Activated naive CD4-positive, alpha-beta T cell treated with anti-CD3 and anti-CD28 coated beads, Interleukin-2, amount 10 ng/mL, durations not matched to agents 7 days and 5 days (primary cell): ENCODE measurements around the gene NEO1.

Source experiments
- CTCF ChIA-PET: fragments of 350-600 bp; sonication (Branson Sonifier 250); formaldehyde crosslinking; loops from one replicate; lab custom pipeline; 2021; ENCODE audit warnings: antibody characterized with exemption; lab: Charles Lee
- DNase-seq: peaks from one replicate; pipeline ENCODE4 v3.0.0-alpha.2; 2020
- H3K27ac Mint-ChIP-seq: one replicate; pipeline ENCODE4 v1.8.0; 2021; ENCODE audit warnings: mild to moderate bottlenecking, moderate library complexity, mixed read lengths
- H3K27me3 Mint-ChIP-seq: one replicate; pipeline ENCODE4 v1.8.0; 2021; ENCODE audit warnings: mild to moderate bottlenecking, mixed read lengths
- H3K36me3 Mint-ChIP-seq: one replicate; pipeline ENCODE4 v1.8.0; 2021; ENCODE audit warnings: mixed read lengths
- H3K4me1 Mint-ChIP-seq: one replicate; pipeline ENCODE4 v1.8.0; 2021; ENCODE audit warnings: mixed read lengths
- H3K4me3 Mint-ChIP-seq: one replicate; pipeline ENCODE4 v1.8.0; 2021; ENCODE audit warnings: mild to moderate bottlenecking, moderate library complexity, mixed read lengths
- H3K9me3 Mint-ChIP-seq: one replicate; pipeline ENCODE4 v1.8.0; 2021; ENCODE audit warnings: mixed read lengths

Gene NEO1

GRCh38 chr15:73019601-73020146 lies 32.6 kb upstream of the NEO1 start:
- H3K36me3 Mint-ChIP-seq: no peaks in the 10 kb centered on the region
- no peaks in the 10 kb centered on the region for H3K4me1 Mint-ChIP-seq
- no peaks in the 10 kb centered on the region for H3K9me3 Mint-ChIP-seq
- no peak overlapping the region for H3K4me3 Mint-ChIP-seq
- peaks cover 43% of the 10 kb centered on the region for H3K27me3 Mint-ChIP-seq
- CTCF ChIA-PET: no interaction called here
- H3K27ac Mint-ChIP-seq: no peak overlapping the region
- DNase-seq: no peak

- H3K4me1 Mint-ChIP-seq: no peaks in the 10 kb centered on the region
- H3K36me3 Mint-ChIP-seq: no peaks in the 10 kb centered on the region
- CTCF ChIA-PET: no interaction called here
- no peak overlapping the region for H3K4me3 Mint-ChIP-seq
- no peaks in the 10 kb centered on the region for H3K9me3 Mint-ChIP-seq
- peaks cover 43% of the 10 kb centered on the region for H3K27me3 Mint-ChIP-seq
- DNase-seq: no peak
- H3K27ac Mint-ChIP-seq: no peak overlapping the region
Observed at GRCh38 chr15:73021139-73021621, 31.1 kb upstream of the NEO1 start.

GRCh38 chr15:73022161-73022560 lies 30.1 kb upstream of the NEO1 start:
- Mint-ChIP-seq H3K27ac (no peak overlapping the region), H3K27me3 (peaks cover 48% of the 10 kb centered on the region), H3K4me3 (no peak overlapping the region), H3K4me1 (no peaks in the 10 kb centered on the region), H3K36me3 (no peaks in the 10 kb centered on the region), H3K9me3 (no peaks in the 10 kb centered on the region)
- no peak for DNase-seq
- CTCF ChIA-PET: no interaction called here

GRCh38 chr15:73023071-73023470 lies 29.2 kb upstream of the NEO1 start:
- Mint-ChIP-seq H3K4me3 (no peak overlapping the region), H3K36me3 (no peaks in the 10 kb centered on the region), H3K4me1 (no peaks in the 10 kb centered on the region), H3K27me3 (peaks cover 49% of the 10 kb centered on the region), H3K27ac (no peak overlapping the region), H3K9me3 (no peaks in the 10 kb centered on the region)
- CTCF ChIA-PET: no interaction called here
- no peak for DNase-seq

- Mint-ChIP-seq H3K27ac (no peak overlapping the region), H3K4me3 (no peak overlapping the region), H3K9me3 (no peaks in the 10 kb centered on the region), H3K4me1 (no peaks in the 10 kb centered on the region), H3K36me3 (no peaks in the 10 kb centered on the region), H3K27me3 (peaks cover 50% of the 10 kb centered on the region)
- no peak for DNase-seq
- CTCF ChIA-PET: no interaction called here
Observed at GRCh38 chr15:73024168-73024567, 28.1 kb upstream of the NEO1 start.

- Mint-ChIP-seq H3K27me3 (peaks cover 36% of the 10 kb centered on the region), H3K36me3 (no peaks in the 10 kb centered on the region), H3K4me1 (no peaks in the 10 kb centered on the region), H3K27ac (no peak overlapping the region), H3K9me3 (no peaks in the 10 kb centered on the region), H3K4me3 (no peak overlapping the region)
- CTCF ChIA-PET: no interaction called here
- DNase-seq: no peak
Observed at GRCh38 chr15:73026511-73027054, 25.7 kb upstream of the NEO1 start.

- DNase-seq: no peak
- no peak overlapping the region for H3K27ac Mint-ChIP-seq
- H3K27me3 Mint-ChIP-seq: peaks cover 25% of the 10 kb centered on the region
- H3K36me3 Mint-ChIP-seq: no peaks in the 10 kb centered on the region
- no peaks in the 10 kb centered on the region for H3K4me1 Mint-ChIP-seq
- H3K4me3 Mint-ChIP-seq: no peak overlapping the region
- CTCF ChIA-PET: no interaction called here
- H3K9me3 Mint-ChIP-seq: no peaks in the 10 kb centered on the region
Observed at GRCh38 chr15:73028031-73028430, 24.2 kb upstream of the NEO1 start.

- no peak for DNase-seq
- Mint-ChIP-seq H3K27me3 (peaks cover 17% of the 10 kb centered on the region), H3K36me3 (no peaks in the 10 kb centered on the region), H3K4me1 (no peaks in the 10 kb centered on the region), H3K9me3 (no peaks in the 10 kb centered on the region), H3K27ac (no peak overlapping the region), H3K4me3 (no peak overlapping the region)
- CTCF ChIA-PET: no interaction called here
Observed at GRCh38 chr15:73028831-73029451, 23.3 kb upstream of the NEO1 start.

GRCh38 chr15:73030122-73030679 lies 22.1 kb upstream of the NEO1 start:
- no peaks in the 10 kb centered on the region for H3K9me3 Mint-ChIP-seq
- H3K4me3 Mint-ChIP-seq: no peak overlapping the region
- CTCF ChIA-PET: no interaction called here
- H3K27ac Mint-ChIP-seq: no peak overlapping the region
- H3K27me3 Mint-ChIP-seq: peaks cover 16% of the 10 kb centered on the region
- H3K4me1 Mint-ChIP-seq: no peaks in the 10 kb centered on the region
- no peak for DNase-seq
- H3K36me3 Mint-ChIP-seq: no peaks in the 10 kb centered on the region

- H3K4me3 Mint-ChIP-seq: no peak overlapping the region
Observed at GRCh38 chr15:73031648-73032047, 20.6 kb upstream of the NEO1 start.

GRCh38 chr15:73033611-73034010 lies 18.7 kb upstream of the NEO1 start:
- DNase-seq: no peak
- Mint-ChIP-seq H3K36me3 (no peaks in the 10 kb centered on the region), H3K4me1 (no peaks in the 10 kb centered on the region), H3K27ac (no peak overlapping the region), H3K9me3 (no peaks in the 10 kb centered on the region), H3K27me3 (peaks cover 11% of the 10 kb centered on the region), H3K4me3 (no peak overlapping the region)
- CTCF ChIA-PET: interaction anchor here (0.8 kb wide), 1 partner anchor 24 kb away, joined by 3 read pairs; no protein-coding TSS in a partner anchor

More at GRCh38 chr15:73031648-73032047, 20.6 kb upstream of the NEO1 start:
- no peak overlapping the region for H3K27ac Mint-ChIP-seq
- no peaks in the 10 kb centered on the region for H3K9me3 Mint-ChIP-seq
- CTCF ChIA-PET: no interaction called here
- DNase-seq: no peak
- no peaks in the 10 kb centered on the region for H3K4me1 Mint-ChIP-seq
- peaks cover 13% of the 10 kb centered on the region for H3K27me3 Mint-ChIP-seq
- no peaks in the 10 kb centered on the region for H3K36me3 Mint-ChIP-seq

- no peak overlapping the region for H3K27ac Mint-ChIP-seq
- DNase-seq: no peak
Observed at GRCh38 chr15:73034221-73034620, 18.0 kb upstream of the NEO1 start.

GRCh38 chr15:73035221-73035620 lies 17.0 kb upstream of the NEO1 start:
- DNase-seq: no peak
- Mint-ChIP-seq H3K9me3 (no peaks in the 10 kb centered on the region), H3K27ac (no peak overlapping the region), H3K4me1 (no peaks in the 10 kb centered on the region), H3K4me3 (no peak overlapping the region), H3K36me3 (no peaks in the 10 kb centered on the region), H3K27me3 (peaks cover 7% of the 10 kb centered on the region)
- CTCF ChIA-PET: no interaction called here

More at GRCh38 chr15:73034221-73034620, 18.0 kb upstream of the NEO1 start:
- CTCF ChIA-PET: interaction anchor here (0.8 kb wide), 1 partner anchor 25 kb away, joined by 3 read pairs; no protein-coding TSS in a partner anchor
- H3K9me3 Mint-ChIP-seq: no peaks in the 10 kb centered on the region
- peaks cover 9% of the 10 kb centered on the region for H3K27me3 Mint-ChIP-seq
- no peaks in the 10 kb centered on the region for H3K4me1 Mint-ChIP-seq
- H3K36me3 Mint-ChIP-seq: no peaks in the 10 kb centered on the region
- no peak overlapping the region for H3K4me3 Mint-ChIP-seq

- Mint-ChIP-seq H3K27me3 (peaks cover 3% of the 10 kb centered on the region), H3K4me1 (no peaks in the 10 kb centered on the region), H3K4me3 (no peak overlapping the region), H3K36me3 (no peaks in the 10 kb centered on the region), H3K27ac (no peak overlapping the region), H3K9me3 (no peaks in the 10 kb centered on the region)
- DNase-seq: no peak
- CTCF ChIA-PET: no interaction called here
Observed at GRCh38 chr15:73038220-73038619, 14.0 kb upstream of the NEO1 start.

GRCh38 chr15:73046073-73046472 lies 6.2 kb upstream of the NEO1 start:
- Mint-ChIP-seq H3K27ac (no peak overlapping the region), H3K9me3 (no peaks in the 10 kb centered on the region), H3K4me3 (no peak overlapping the region), H3K4me1 (no peaks in the 10 kb centered on the region), H3K36me3 (no peaks in the 10 kb centered on the region), H3K27me3 (peaks cover 24% of the 10 kb centered on the region)
- DNase-seq: no peak
- CTCF ChIA-PET: no interaction called here
